GM19239 (cell line): ENCODE measurements around the gene SLC25A5.
"Not testable (repeated sequence)": the region's sequence is repeated elsewhere in the genome, so short reads cannot be mapped to it uniquely, and the experiment has no call there.

Experiments
- DNase-seq: peaks from one replicate; pipeline ENCODE4 v3.0.0; 2011; ENCODE audit warnings: low spot score; ENCODE audit not compliant: insufficient read length
- FAIRE-seq: peaks from 2 replicates; lab custom pipeline; 2011; peaks lifted over from hg19 to GRCh38; lab: Jason Lieb, UNC

The SLC25A5 gene

GRCh38 chrX:119475389-119476101 is 7.3 kb downstream of the SLC25A5 start:
- DNase-seq (no peak), FAIRE-seq (no peak)

- no peak for DNase-seq
- FAIRE-seq, result no peak
Measured at GRCh38 chrX:119477812-119478232, 9.6 kb downstream of the SLC25A5 start.

- no peak for DNase-seq
- no peak for FAIRE-seq
Measured at GRCh38 chrX:119478504-119478903, 10.3 kb downstream of the SLC25A5 start.

GRCh38 chrX:119479845-119480244 is 11.6 kb downstream of the SLC25A5 start:
- FAIRE-seq (no peak), DNase-seq (no peak)

- no peak for FAIRE-seq
- DNase-seq, result no peak
Measured at GRCh38 chrX:119481323-119481801, 13.1 kb downstream of the SLC25A5 start.

GRCh38 chrX:119482041-119482440 is 13.8 kb downstream of the SLC25A5 start:
- DNase-seq (no peak), FAIRE-seq (no peak)

- DNase-seq, result peak; percentile 49
- FAIRE-seq, result peak; percentile 79
Measured at GRCh38 chrX:119482481-119483480, 14.5 kb downstream of the SLC25A5 start.

- FAIRE-seq, result no peak
- DNase-seq, result no peak
Measured at GRCh38 chrX:119486745-119487144, 18.5 kb downstream of the SLC25A5 start.

- FAIRE-seq, DNase-seq: not testable (repeated sequence)
Measured at GRCh38 chrX:119487766-119488165, 19.5 kb downstream of the SLC25A5 start.

GRCh38 chrX:119488749-119489148 is 20.5 kb downstream of the SLC25A5 start:
- FAIRE-seq (no peak), DNase-seq (no peak)

- DNase-seq, result no peak
- FAIRE-seq, result no peak
Measured at GRCh38 chrX:119489212-119490074, 21.2 kb downstream of the SLC25A5 start.

- no peak for FAIRE-seq
Measured at GRCh38 chrX:119492463-119492862, 24.2 kb downstream of the SLC25A5 start.

GRCh38 chrX:119493851-119494495 is 25.7 kb downstream of the SLC25A5 start:
- not testable (repeated sequence) for FAIRE-seq, DNase-seq

More at GRCh38 chrX:119492463-119492862, 24.2 kb downstream of the SLC25A5 start:
- no peak for DNase-seq

- FAIRE-seq, result no peak
- no peak for DNase-seq
Measured at GRCh38 chrX:119495734-119496726, 27.8 kb downstream of the SLC25A5 start.

GRCh38 chrX:119497185-119497584 is 28.9 kb downstream of the SLC25A5 start:
- no peak for FAIRE-seq
- DNase-seq, result no peak

- FAIRE-seq (no peak), DNase-seq (no peak)
Measured at GRCh38 chrX:119500061-119500800, 32.0 kb downstream of the SLC25A5 start.

- FAIRE-seq (no peak), DNase-seq (no peak)
Measured at GRCh38 chrX:119501511-119502148, 33.4 kb downstream of the SLC25A5 start.
